Measurements from ENCODE around the gene TCEAL5. TPM values are rescaled to one million over a fixed set of nuclear protein-coding genes. Genes with fewer than 3 reads are reported as not detected.

TCEAL5 gene
- total RNA-seq, 2 donors from 2014 or later = 48.4 TPM; not detected in 1

- Histone ChIP-seq H3K4me3 (no peak overlapping the region), H3K9me3 (no peaks in the 10 kb centered on the region), H3K27me3 (replicated peaks; ENCODE audit: insufficient read depth) (no peaks in the 10 kb centered on the region), H3K4me1 (replicated peaks) (no peaks in the 10 kb centered on the region), H3K36me3 (no peaks in the 10 kb centered on the region), H3K27ac (no peak overlapping the region)
- DNase-seq (ENCODE audit: low spot score) = no peak
- TF ChIP-seq CTCF (IDR thresholded peaks at IDR 0.05) (no peak), POLR2AphosphoS5 (IDR thresholded peaks at IDR 0.05) (no peak), POLR2A (IDR thresholded peaks at IDR 0.05) (no peak)
- intact Hi-C loops (cut with DNase I) = no loop called here
Observed at GRCh38 chrX:103304705-103305104, 28.2 kb upstream of the TCEAL5 start.

DNA sequence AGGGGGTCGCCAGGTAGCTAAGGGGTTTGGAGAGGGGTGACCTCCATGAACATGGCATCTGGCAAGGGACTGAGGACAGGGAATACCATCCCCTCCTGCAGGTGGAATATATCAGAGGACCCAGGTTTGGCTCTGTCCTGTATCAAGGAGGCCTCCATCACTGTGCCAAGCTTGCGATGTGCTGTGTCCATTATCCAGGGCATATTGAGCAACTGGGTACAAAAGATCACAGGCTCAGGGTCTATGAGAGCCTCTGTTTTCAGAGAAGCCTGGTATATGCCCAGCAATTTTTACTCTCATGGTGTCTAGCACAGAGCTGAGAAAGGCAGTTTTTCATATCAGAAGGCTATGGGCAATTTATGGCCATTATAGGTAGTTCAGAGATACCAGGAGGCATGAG is 16.6 kb upstream of the TCEAL5 start:
- Histone ChIP-seq H3K27me3 (replicated peaks; ENCODE audit: insufficient read depth) (no peaks in the 10 kb centered on the region), H3K4me1 (replicated peaks) (no peaks in the 10 kb centered on the region), H3K36me3 (no peaks in the 10 kb centered on the region), H3K4me3 (no peak overlapping the region), H3K9me3 (no peaks in the 10 kb centered on the region), H3K27ac (no peak overlapping the region)
- DNase-seq (ENCODE audit: low spot score) = no peak
- TF ChIP-seq CTCF (IDR thresholded peaks at IDR 0.05) = no peak
- WGBS = 95% methylated on average over 2 of the region's 2 CpGs
- intact Hi-C loops (cut with DNase I) = no loop called here

- Histone ChIP-seq H3K36me3 (no peaks in the 10 kb centered on the region), H3K9me3 (no peaks in the 10 kb centered on the region), H3K27me3 (replicated peaks; ENCODE audit: insufficient read depth) (no peaks in the 10 kb centered on the region), H3K4me1 (replicated peaks) (no peaks in the 10 kb centered on the region), H3K27ac (no peak overlapping the region), H3K4me3 (no peak overlapping the region)
- WGBS = 67% methylated on average over 1 of the region's 1 CpG
- no peak for DNase-seq (ENCODE audit: low spot score)
- TF ChIP-seq POLR2A (IDR thresholded peaks at IDR 0.05) (no peak), CTCF (IDR thresholded peaks at IDR 0.05) (no peak), POLR2AphosphoS5 (IDR thresholded peaks at IDR 0.05) (no peak)
- intact Hi-C loops (cut with DNase I) = no loop called here
Observed at GRCh38 chrX:103279624-103280023, 3.1 kb upstream of the TCEAL5 start.

- H3K4me3 ChIP-seq = no peak overlapping the region
Observed at GRCh38 chrX:103275947-103276567, 493 bp downstream of the TCEAL5 start.

DNA sequence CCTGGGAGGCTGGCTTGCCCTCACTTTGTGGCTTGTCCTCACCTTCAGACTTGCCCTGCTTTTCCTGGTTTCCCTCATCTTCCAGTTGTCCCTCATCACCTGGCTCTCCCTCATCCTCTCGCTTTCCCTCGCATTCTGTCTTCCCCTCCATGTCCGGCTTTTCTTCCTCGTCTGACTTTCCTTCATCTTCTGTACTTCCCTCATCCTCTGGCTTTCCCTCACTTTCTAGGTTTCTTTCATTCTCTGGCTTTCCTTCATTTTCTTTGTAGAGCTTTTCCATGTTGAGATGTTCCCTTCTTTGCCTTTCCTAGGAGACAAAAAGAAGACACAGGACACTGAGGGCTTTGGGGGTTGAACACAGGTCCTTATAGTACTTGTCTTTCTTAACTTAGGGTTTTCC is 2.3 kb downstream of the TCEAL5 start:
- no peaks in the 10 kb centered on the region for H3K27me3 ChIP-seq (replicated peaks; ENCODE audit: insufficient read depth)
- H3K4me1 ChIP-seq (replicated peaks) = no peaks in the 10 kb centered on the region
- TF ChIP-seq POLR2AphosphoS5 (IDR thresholded peaks at IDR 0.05) = no peak
- TF ChIP-seq CTCF (IDR thresholded peaks at IDR 0.05) = no peak
- TF ChIP-seq POLR2A (IDR thresholded peaks at IDR 0.05) = no peak
- no peaks in the 10 kb centered on the region for H3K9me3 ChIP-seq
- 92% methylated on average over 4 of the region's 4 CpGs for WGBS
- H3K4me3 ChIP-seq = no peak overlapping the region
- no peaks in the 10 kb centered on the region for H3K36me3 ChIP-seq
- no peak overlapping the region for H3K27ac ChIP-seq
- intact Hi-C loops (cut with DNase I) = no loop called here
- no peak for DNase-seq (ENCODE audit: low spot score)

More at GRCh38 chrX:103275947-103276567, 493 bp downstream of the TCEAL5 start:
- no peak for TF ChIP-seq POLR2A (IDR thresholded peaks at IDR 0.05)
- Histone ChIP-seq H3K27ac (no peak overlapping the region), H3K4me1 (replicated peaks) (no peaks in the 10 kb centered on the region), H3K27me3 (replicated peaks; ENCODE audit: insufficient read depth) (no peaks in the 10 kb centered on the region), H3K36me3 (no peaks in the 10 kb centered on the region), H3K9me3 (no peaks in the 10 kb centered on the region)
- 2% methylated on average over 16 of the region's 23 CpGs for WGBS
- DNase-seq (ENCODE audit: low spot score) = no peak
- intact Hi-C loops (cut with DNase I) = no loop called here
